Mesothelial cell of epicardium (in vitro differentiated cells): ENCODE results near the gene C4BPB. TPM values are rescaled to one million over a fixed set of nuclear protein-coding genes. Genes with fewer than 3 reads are reported as not detected.

Source experiments
- DNase-seq, 2 experiments: peaks; one replicate each; pipeline ENCODE4 v3.0.0; 2021; ENCODE audit warnings: low spot score in 2 of 2; ENCODE audit not compliant: unreplicated experiment in 2 of 2
- H3K27ac Mint-ChIP-seq: 2 replicates; pipeline ENCODE4 v1.8.0; 2021; ENCODE audit warnings: mixed read lengths
- H3K27me3 Mint-ChIP-seq: 2 replicates; pipeline ENCODE4 v1.8.0; 2021; ENCODE audit warnings: low read depth, mixed read lengths
- H3K36me3 Mint-ChIP-seq: 2 replicates; pipeline ENCODE4 v1.8.0; 2021; ENCODE audit warnings: mixed read lengths
- H3K4me1 Mint-ChIP-seq: 2 replicates; pipeline ENCODE4 v1.8.0; 2021; ENCODE audit warnings: mixed read lengths
- H3K4me3 Mint-ChIP-seq: 2 replicates; pipeline ENCODE4 v1.8.0; 2021; ENCODE audit warnings: mild to moderate bottlenecking, moderate library complexity, mixed read lengths
- H3K9me3 Mint-ChIP-seq: 2 replicates; pipeline ENCODE4 v1.8.0; 2021; ENCODE audit warnings: mixed read lengths
- CTCF ChIP-seq: fragments of 200-600 bp; sonication (generic); IDR thresholded peaks from one replicate; pipeline ENCODE4 v1.5.0; 2021; ENCODE audit warnings: antibody characterized with exemption; ENCODE audit not compliant: unreplicated experiment
- total RNA-seq: library from RNA; stranded (reverse); gene quantifications from 3 replicates; pipeline ENCODE4 v1.2.1, GENCODE V29; 2021

The C4BPB gene
- total RNA-seq, 1 donor from 2014 or later: not detected

GRCh38 chr1:207130252-207131036, 41.8 kb downstream of the C4BPB start:
- Mint-ChIP-seq H3K36me3 (peaks cover 10% of the 10 kb centered on the region), H3K9me3 (peaks cover 33% of the 10 kb centered on the region), H3K4me1 (no peaks in the 10 kb centered on the region), H3K27me3 (no peaks in the 10 kb centered on the region), H3K27ac (no peak overlapping the region), H3K4me3 (no peak overlapping the region)
- TF ChIP-seq CTCF: no peak
- DNase-seq: no peak

- H3K4me3 Mint-ChIP-seq: no peak overlapping the region
- no peaks in the 10 kb centered on the region for H3K4me1 Mint-ChIP-seq
- TF ChIP-seq CTCF: no peak
- no peak for DNase-seq
- peaks cover 10% of the 10 kb centered on the region for H3K36me3 Mint-ChIP-seq
- no peaks in the 10 kb centered on the region for H3K27me3 Mint-ChIP-seq
- no peak overlapping the region for H3K27ac Mint-ChIP-seq
- peaks cover 33% of the 10 kb centered on the region for H3K9me3 Mint-ChIP-seq
These were observed 42.5 kb downstream of the C4BPB start for GRCh38 chr1:207131163-207131562.

GRCh38 chr1:207134581-207134980, 45.9 kb downstream of the C4BPB start:
- peaks cover 18% of the 10 kb centered on the region for H3K9me3 Mint-ChIP-seq
- no peaks in the 10 kb centered on the region for H3K27me3 Mint-ChIP-seq
- DNase-seq: no peak
- peaks cover 2% of the 10 kb centered on the region for H3K36me3 Mint-ChIP-seq
- H3K4me3 Mint-ChIP-seq: no peak overlapping the region
- H3K27ac Mint-ChIP-seq: no peak overlapping the region
- no peaks in the 10 kb centered on the region for H3K4me1 Mint-ChIP-seq
- no peak for TF ChIP-seq CTCF

- H3K27ac Mint-ChIP-seq: no peak overlapping the region
- H3K36me3 Mint-ChIP-seq: no peaks in the 10 kb centered on the region
- no peaks in the 10 kb centered on the region for H3K27me3 Mint-ChIP-seq
- peaks cover 4% of the 10 kb centered on the region for H3K9me3 Mint-ChIP-seq
- H3K4me3 Mint-ChIP-seq: no peak overlapping the region
- DNase-seq: no peak
- TF ChIP-seq CTCF: no peak
- no peaks in the 10 kb centered on the region for H3K4me1 Mint-ChIP-seq
These were observed 51.0 kb downstream of the C4BPB start for GRCh38 chr1:207139616-207140015.

- TF ChIP-seq CTCF: no peak
- Mint-ChIP-seq H3K4me1 (no peaks in the 10 kb centered on the region), H3K9me3 (peaks cover 4% of the 10 kb centered on the region), H3K27ac (no peak overlapping the region), H3K4me3 (no peak overlapping the region), H3K36me3 (no peaks in the 10 kb centered on the region), H3K27me3 (no peaks in the 10 kb centered on the region)
- no peak for DNase-seq
These were observed 51.9 kb downstream of the C4BPB start for GRCh38 chr1:207140536-207140935.
